ENCODE results near the gene SIX5.
"Not testable (repeated sequence)": the region's sequence is repeated elsewhere in the genome, so short reads cannot be mapped to it uniquely, and the experiment has no call there.

The SIX5 gene

GRCh38 chr19:45768984-45769782 lies at the start of gene SIX5:
TSS of gene SIX5 (minus strand) at chr19:45769252. CDS start at chr19:45768844, 408 bp downstream.
- in situ Hi-C loops (cut with MboI; ENCODE audit: low pct_unique_long_range_greater_than_20kb, low sequenced_read_pairs) = no loop called here
- DNase-seq = peak; percentile 99

- no peak for DNase-seq
- in situ Hi-C loops (cut with MboI; ENCODE audit: low pct_unique_long_range_greater_than_20kb, low sequenced_read_pairs) = no loop called here
These were observed 48.8 kb upstream of the SIX5 start for GRCh38 chr19:45817725-45818301.

- in situ Hi-C loops (cut with MboI; ENCODE audit: low pct_unique_long_range_greater_than_20kb, low sequenced_read_pairs) = no loop called here
- peak; percentile 96 for DNase-seq
These were observed 48.1 kb upstream of the SIX5 start for GRCh38 chr19:45817010-45817724.

- DNase-seq = no peak
- in situ Hi-C loops (cut with MboI; ENCODE audit: low pct_unique_long_range_greater_than_20kb, low sequenced_read_pairs) = no loop called here
These were observed 47.4 kb upstream of the SIX5 start for GRCh38 chr19:45816236-45817009.

GRCh38 chr19:45815481-45816216 lies 46.6 kb upstream of the SIX5 start:
- no peak for DNase-seq
- in situ Hi-C loops (cut with MboI; ENCODE audit: low pct_unique_long_range_greater_than_20kb, low sequenced_read_pairs) = no loop called here

- in situ Hi-C loops (cut with MboI; ENCODE audit: low pct_unique_long_range_greater_than_20kb, low sequenced_read_pairs) = no loop called here
- DNase-seq = no peak
These were observed 45.9 kb upstream of the SIX5 start, which contains the start of gene RSPH6A for GRCh38 chr19:45814851-45815480. TSS of gene RSPH6A (minus strand) at chr19:45815308. CDS start at chr19:45815176, 132 bp downstream.

- in situ Hi-C loops (cut with MboI; ENCODE audit: low pct_unique_long_range_greater_than_20kb, low sequenced_read_pairs) = no loop called here
- DNase-seq = no peak
These were observed 45.2 kb upstream of the SIX5 start for GRCh38 chr19:45814166-45814780.

GRCh38 chr19:45812297-45812696 lies 43.2 kb upstream of the SIX5 start:
- in situ Hi-C loops (cut with MboI; ENCODE audit: low pct_unique_long_range_greater_than_20kb, low sequenced_read_pairs) = no loop called here
- no peak for DNase-seq

- in situ Hi-C loops (cut with MboI; ENCODE audit: low pct_unique_long_range_greater_than_20kb, low sequenced_read_pairs) = no loop called here
- peak; percentile 68 for DNase-seq
These were observed 40.6 kb upstream of the SIX5 start for GRCh38 chr19:45809643-45810159.

- in situ Hi-C loops (cut with MboI; ENCODE audit: low pct_unique_long_range_greater_than_20kb, low sequenced_read_pairs) = no loop called here
These were observed 36.7 kb upstream of the SIX5 start for GRCh38 chr19:45805719-45806118.

GRCh38 chr19:45804959-45805230 lies 35.8 kb upstream of the SIX5 start:
- in situ Hi-C loops (cut with MboI; ENCODE audit: low pct_unique_long_range_greater_than_20kb, low sequenced_read_pairs) = no loop called here
- no peak for DNase-seq

More at GRCh38 chr19:45805719-45806118, 36.7 kb upstream of the SIX5 start:
- no peak for DNase-seq

GRCh38 chr19:45804140-45804958 lies 35.3 kb upstream of the SIX5 start:
- in situ Hi-C loops (cut with MboI; ENCODE audit: low pct_unique_long_range_greater_than_20kb, low sequenced_read_pairs) = no loop called here

GRCh38 chr19:45801603-45802175 lies 32.6 kb upstream of the SIX5 start:
- in situ Hi-C loops (cut with MboI; ENCODE audit: low pct_unique_long_range_greater_than_20kb, low sequenced_read_pairs) = no loop called here
- no peak for DNase-seq

More at GRCh38 chr19:45804140-45804958, 35.3 kb upstream of the SIX5 start:
- no peak for DNase-seq

- DNase-seq = no peak
- in situ Hi-C loops (cut with MboI; ENCODE audit: low pct_unique_long_range_greater_than_20kb, low sequenced_read_pairs) = no loop called here
These were observed 31.1 kb upstream of the SIX5 start for GRCh38 chr19:45800070-45800553.

GRCh38 chr19:45799541-45799940 lies 30.5 kb upstream of the SIX5 start:
- in situ Hi-C loops (cut with MboI; ENCODE audit: low pct_unique_long_range_greater_than_20kb, low sequenced_read_pairs); DNase-seq: not testable (repeated sequence)

GRCh38 chr19:45798995-45799517 lies 30.0 kb upstream of the SIX5 start:
- peak; percentile 83 for DNase-seq
- in situ Hi-C loops (cut with MboI; ENCODE audit: low pct_unique_long_range_greater_than_20kb, low sequenced_read_pairs) = no loop called here
